Effector CD8-positive, alpha-beta T cell (primary cell): ENCODE data around the gene ELK3.

Experiments used
- DNase-seq: peaks from one replicate; lab custom pipeline; 2025; lab: John Stamatoyannopoulos, UW

The ELK3 gene

GRCh38 chr12:96258104-96258961 lies 64.2 kb downstream of the ELK3 start:
- DNase-seq: no peak

DNA sequence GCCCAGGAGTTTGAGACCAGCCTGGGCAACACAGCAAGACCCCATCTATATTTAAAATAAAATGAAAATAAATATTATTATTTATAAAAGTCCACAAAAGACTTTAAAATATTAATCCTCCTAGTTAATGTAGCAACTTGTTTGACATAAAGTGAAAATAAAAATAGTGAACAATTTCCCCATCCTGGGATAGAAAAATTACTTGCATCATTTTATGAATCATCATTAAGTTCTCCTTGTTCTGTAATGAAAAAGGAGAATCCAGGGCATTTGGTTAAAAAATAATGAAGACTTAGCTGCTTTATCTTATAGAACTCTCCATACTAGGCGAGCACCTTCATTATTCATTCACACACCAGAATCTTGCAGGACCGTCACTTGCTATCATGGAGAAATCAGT lies 66.1 kb downstream of the ELK3 start:
- no peak for DNase-seq

- DNase-seq: no peak
These were observed 66.5 kb downstream of the ELK3 start for GRCh38 chr12:96260644-96261043.

DNA sequence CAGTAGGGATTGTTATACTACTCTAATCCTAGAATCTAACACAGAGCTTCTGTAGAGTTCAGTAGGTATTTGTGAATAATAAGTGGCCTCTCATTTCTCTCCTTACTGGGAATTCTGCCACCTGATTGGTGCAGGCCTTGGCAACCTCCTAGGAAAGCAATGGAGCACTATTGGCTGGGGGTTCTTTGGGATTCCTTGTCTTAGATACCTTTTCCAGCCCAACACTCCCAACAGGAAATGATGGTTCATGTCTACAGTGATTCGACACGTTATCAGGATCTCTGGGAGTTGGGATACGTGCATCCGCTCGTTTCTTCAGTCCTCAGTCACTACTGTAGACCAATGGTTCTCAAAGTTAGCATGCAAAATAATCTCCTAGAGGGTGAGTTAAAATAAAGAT lies 67.4 kb downstream of the ELK3 start:
- no peak for DNase-seq

DNA sequence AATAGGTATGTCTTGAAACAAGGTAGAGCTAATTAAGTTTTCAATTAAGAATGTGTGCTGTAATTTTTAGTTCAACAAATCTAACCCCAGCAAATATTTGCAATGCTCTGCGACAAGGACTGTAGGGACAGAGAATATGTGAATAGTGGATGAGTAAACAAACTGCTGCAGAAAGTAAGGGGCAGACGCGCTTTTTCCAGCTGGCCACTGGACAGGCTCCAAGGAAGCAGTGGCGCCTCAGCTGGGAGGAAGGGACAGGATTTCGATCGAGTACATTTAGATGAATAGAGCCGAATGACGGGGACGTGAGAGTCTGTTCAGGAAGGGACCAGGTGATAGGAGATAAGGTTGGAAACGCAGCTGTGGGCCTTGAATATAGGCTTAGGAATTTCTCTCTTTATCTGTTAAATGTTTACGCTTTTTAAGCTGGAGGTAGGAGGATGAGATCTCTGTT lies 69.3 kb downstream of the ELK3 start:
- no peak for DNase-seq

DNA sequence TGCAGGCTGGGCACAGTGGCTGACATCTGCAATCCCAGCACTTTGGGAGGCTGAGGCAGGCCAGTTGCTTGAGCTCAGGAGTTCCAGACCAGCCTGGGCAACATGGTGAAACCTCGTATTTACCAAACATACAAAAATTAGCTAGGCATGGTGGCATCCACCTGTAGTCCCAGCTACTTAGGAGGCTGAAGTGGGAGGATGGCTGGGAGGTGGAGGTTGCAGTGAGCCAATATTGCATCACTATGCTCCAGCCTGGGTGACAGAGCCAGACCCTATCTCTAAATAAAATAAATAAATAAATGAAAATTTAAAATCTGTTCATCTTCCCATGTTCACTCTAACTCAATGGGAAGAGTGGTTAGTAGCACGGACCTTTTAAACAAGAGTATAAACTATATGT lies 71.2 kb downstream of the ELK3 start:
- DNase-seq: no peak

DNA sequence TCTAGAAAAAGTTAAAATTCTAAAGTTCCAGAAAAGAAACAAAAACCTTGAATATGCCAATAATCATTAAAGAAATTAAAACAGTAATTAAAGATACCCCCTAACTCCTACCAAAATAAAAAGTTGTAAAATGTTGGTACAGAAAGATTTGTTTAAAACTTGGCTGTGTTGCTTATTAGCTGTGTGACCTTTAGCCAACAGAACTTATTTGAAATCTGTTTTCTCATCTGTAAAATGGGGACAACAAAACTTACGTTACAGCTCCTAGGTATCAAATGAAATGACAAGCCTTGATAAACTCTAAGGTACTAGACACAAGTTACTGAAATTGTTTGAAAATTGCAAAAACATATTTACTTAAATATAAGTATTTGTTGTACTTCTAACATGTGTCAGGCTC lies 71.7 kb downstream of the ELK3 start:
- DNase-seq: no peak

DNA sequence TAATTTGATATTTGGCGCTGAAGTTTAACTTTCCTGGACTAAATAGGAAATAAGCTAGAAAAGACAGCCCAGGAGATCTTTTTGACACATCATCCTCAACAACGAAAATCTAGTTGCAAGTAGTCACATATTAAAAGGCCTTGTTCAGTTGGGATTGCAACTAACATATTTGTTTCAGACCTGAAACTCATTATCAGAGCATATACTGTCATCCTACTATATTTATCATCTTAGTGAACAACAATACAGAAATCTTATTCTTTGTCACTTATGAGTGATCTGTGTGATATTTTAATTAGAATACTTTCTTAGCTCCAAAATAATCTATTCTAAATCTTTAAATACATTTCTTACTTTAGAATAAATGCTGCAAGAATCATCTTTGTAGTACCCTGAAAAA lies 72.1 kb downstream of the ELK3 start:
- DNase-seq: no peak

DNA sequence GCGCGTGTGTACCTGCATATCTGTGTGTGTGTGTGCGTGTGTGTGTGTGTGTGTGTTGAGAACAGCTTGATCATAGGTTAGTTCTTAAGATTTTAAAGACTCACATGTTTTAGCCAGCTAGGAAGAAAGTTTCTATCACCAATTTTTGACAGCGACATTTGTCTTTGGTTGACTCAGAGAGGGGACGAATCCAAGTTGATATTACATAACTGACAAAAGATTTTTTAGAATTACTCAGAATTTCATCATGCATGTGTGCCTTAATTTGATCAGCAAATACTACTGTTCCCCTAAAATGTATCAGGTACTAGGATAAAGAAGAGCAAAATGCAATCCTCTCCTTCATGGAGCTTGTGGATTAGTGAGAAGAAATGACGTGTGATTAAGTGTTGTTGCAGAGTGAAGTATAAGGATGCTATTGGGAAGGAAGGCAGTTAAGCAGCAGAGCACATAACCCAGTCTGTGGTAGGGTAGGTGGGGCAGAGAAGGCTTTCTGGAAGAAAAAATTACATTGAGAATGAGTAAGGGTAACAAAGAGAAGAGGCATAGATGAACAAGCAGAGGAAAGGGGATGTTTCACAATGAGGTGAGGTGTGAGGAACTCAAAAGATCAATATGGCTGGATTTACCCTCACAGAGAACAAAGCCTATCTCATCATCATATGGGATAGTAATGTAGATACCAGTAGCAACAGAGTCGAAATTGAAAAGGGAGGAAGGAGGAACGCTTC lies 77.5 kb downstream of the ELK3 start:
- no peak for DNase-seq

DNA sequence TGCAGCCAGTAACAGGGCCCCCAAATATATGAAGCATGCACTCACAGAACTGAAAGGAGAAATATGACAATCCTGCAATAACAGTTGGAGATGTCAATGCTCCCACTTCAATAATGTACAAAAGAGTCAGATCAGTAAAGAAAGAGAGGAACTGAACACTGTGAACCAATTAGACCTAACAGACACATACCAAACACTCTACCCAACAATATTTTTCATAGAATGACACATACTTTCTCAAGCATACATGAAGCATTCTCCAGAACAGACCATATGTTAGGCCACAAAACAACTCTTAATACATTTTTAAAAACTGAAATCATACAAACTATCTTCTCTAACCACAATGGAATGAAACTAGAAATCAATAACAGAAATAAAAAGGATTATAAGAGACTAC lies 80.2 kb downstream of the ELK3 start:
- no peak for DNase-seq

- DNase-seq: no peak
These were observed 91.0 kb downstream of the ELK3 start for GRCh38 chr12:96285158-96285557.

DNA sequence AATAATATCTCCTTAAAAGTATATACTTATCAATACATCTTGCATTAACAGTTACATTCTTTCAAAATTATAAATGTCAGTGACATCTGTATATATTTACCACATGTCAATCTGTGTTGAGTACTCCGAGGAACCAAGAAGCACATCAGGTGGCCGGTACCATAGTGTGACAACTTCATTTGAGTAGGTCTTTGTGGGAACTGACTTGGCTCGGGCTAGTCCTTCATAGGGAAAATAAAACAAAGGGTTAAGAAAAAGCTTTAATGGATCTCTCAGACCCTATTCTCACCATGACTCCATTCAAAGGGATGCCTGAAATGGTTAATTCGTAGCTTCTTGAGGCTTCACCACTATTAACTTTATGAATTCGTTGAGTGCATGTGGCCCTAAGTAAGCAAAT lies 94.9 kb downstream of the ELK3 start:
- no peak for DNase-seq

DNA sequence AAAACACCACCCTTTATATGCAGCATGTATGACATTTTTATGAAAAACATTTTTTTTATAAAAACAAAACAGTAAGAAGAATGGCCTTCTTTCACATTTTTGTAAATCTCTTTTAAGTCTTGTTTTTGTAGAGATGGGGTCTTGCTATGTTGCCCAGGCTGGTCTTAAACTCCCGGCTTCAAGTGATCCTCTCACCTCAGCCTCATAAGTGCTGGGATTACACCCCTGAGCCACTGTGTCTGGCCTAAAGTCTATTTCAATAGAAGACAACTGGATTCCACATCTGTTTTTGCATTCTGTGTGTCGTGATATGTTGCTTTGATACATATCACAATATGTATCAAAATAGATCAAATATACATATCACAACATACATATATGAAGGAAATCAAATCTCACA lies 98.9 kb downstream of the ELK3 start:
- DNase-seq: no peak

DNA sequence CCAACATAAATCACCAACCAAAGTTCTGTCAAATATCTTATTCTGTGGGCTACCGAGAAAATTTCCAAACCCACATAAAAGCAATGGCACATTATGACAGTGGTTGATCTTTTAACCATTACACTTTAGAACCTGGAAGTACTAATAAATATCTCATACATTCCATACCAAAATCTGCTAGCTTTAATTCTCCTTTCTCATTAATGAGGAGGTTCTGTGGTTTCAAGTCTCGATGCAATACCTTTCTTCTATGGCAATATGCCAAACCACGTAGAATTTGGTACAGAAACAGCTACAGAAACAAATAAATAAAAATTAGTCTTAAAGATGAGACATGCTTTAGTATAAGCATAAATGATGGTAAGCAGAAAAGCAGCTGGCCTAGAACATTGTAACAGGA lies 100.7 kb downstream of the ELK3 start:
- no peak for DNase-seq

DNA sequence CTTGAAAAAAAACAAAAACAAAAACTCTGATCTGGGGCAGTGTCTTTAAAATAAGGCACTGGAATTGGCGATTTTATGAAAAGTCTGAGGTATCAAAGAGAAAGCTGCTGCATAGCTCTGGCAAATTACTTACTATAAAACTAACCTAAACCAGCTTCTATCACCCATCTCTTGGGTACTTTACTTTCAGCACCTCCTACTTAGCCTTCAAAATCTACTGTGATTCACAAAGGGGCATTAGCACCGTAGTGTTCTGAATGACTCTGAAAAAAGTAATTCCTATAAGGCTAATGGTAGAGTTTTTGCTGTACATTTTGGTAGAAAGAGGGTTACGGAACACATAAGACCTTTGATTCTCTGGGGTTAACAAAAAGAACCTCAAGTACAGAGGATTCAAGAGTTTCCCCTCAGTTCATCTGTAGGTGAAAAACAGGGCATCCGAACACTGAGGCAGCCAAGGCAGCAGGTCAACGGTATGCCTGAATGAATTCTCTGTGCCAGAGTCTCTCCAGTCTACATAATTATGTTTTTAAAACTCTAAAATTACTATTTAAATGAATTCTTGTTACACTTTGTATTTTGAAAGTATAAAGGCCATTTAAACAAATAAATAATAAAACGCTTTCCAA lies 101.5 kb downstream of the ELK3 start:
- DNase-seq: no peak

- no peak for DNase-seq
These were observed 103.3 kb downstream of the ELK3 start for GRCh38 chr12:96297504-96297903.

- DNase-seq: no peak
These were observed 105.9 kb downstream of the ELK3 start for GRCh38 chr12:96300064-96300463.

DNA sequence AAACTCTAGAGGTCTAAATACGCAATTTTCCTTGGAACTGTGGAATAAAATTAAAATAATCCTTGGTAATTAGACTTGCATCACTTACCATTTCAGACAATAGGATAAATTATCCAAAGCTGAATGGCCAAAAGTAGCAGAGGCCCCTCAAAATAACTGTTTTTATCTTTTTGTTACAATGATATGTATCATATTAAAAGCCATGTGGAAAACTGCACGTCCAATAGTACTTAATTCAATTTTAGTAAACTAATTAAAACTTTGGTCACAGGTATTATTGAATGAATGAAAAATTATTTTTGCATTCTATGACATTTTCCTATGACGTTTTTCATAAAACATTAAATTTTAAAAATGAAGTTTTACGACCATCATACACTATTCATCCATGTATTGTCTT lies 107.6 kb downstream of the ELK3 start:
- no peak for DNase-seq

- no peak for DNase-seq
These were observed 108.6 kb downstream of the ELK3 start for GRCh38 chr12:96302687-96303310.

GRCh38 chr12:96303653-96304052 lies 109.5 kb downstream of the ELK3 start:
- DNase-seq: no peak

DNA sequence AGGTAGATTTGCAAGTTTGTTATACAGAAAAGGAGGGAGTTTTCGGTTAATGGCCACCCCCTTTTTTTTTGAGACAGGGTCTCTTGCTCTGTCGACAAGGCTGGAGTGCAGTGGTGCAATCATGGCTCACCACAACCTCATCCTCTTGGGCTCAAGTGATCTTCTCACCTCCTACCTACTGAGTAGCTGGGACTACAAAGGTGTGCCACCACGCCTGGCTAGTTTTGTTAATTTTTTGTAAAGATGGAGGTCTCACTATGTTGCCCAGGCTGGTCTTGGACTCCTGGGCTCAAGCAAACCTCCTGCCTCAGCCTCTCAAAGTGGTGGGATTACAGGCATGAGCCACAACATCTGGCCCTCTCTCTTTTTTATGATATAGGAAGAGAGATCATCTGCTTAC lies 111.5 kb downstream of the ELK3 start:
- no peak for DNase-seq

GRCh38 chr12:96308881-96309280 lies 114.7 kb downstream of the ELK3 start:
- no peak for DNase-seq
